NB4 (cell line): Measurements from ENCODE around the gene PLEKHB1.

Experiments
- DNase-seq: peaks from one replicate; pipeline ENCODE4 v3.0.0; 2010; ENCODE audit warnings: low read depth
- H3K4me3 ChIP-seq: one replicate; pipeline ENCODE4 v1.5.1; 2011; ENCODE audit warnings: mild to moderate bottlenecking, low read depth, low read length, moderate library complexity
- MYC ChIP-seq: IDR thresholded peaks from 2 replicates; pipeline ENCODE4 v1.6.1; 2011; ENCODE audit warnings: low read depth, low read length
- POLR2A ChIP-seq: IDR thresholded peaks from 2 replicates; pipeline ENCODE4 v1.6.1; 2011; ENCODE audit warnings: mild to moderate bottlenecking; ENCODE audit not compliant: insufficient read length; ENCODE audit errors: extremely low read depth
- TF ChIP-seq, protein P1 (sequence below): IDR thresholded peaks from one replicate; pipeline ENCODE4 v1.5.1; 2012; ENCODE audit warnings: low read depth, low read length
- TF ChIP-seq, protein P2 (sequence below): IDR thresholded peaks from 2 replicates; pipeline ENCODE4 v1.6.1; 2011; ENCODE audit warnings: low read depth, low read length

The PLEKHB1 gene

DNA sequence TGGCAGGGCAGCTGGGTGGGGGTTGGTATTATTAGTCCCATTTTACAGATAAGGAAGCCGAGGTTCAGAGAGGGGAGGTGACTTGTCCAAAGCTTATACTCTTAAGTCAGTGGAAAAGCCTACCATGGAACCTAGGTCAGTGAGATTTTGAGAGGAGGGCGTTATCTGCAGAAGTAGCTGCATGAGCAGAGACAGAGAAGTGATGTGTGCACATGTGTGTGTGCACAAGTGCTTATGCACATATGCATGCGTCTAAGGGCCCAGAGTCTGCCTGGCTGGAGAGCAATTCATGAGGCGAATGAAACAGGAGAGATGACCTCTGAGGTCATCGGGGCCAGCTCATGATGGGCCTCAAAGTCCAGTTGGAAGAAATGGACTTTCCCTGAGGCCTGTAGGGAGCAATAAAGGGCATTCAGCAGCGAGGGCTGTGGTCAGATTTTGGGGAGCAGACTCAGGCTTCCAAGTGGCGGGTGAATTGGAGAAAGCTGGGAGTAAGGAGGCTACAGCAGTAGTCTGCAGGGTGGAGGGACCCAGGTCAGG, 8.2 kb downstream of the PLEKHB1 start:
- no peak overlapping the region for H3K4me3 ChIP-seq
- TF ChIP-seq MYC (no peak), POLR2A (no peak)
- TF ChIP-seq, protein P1, sequence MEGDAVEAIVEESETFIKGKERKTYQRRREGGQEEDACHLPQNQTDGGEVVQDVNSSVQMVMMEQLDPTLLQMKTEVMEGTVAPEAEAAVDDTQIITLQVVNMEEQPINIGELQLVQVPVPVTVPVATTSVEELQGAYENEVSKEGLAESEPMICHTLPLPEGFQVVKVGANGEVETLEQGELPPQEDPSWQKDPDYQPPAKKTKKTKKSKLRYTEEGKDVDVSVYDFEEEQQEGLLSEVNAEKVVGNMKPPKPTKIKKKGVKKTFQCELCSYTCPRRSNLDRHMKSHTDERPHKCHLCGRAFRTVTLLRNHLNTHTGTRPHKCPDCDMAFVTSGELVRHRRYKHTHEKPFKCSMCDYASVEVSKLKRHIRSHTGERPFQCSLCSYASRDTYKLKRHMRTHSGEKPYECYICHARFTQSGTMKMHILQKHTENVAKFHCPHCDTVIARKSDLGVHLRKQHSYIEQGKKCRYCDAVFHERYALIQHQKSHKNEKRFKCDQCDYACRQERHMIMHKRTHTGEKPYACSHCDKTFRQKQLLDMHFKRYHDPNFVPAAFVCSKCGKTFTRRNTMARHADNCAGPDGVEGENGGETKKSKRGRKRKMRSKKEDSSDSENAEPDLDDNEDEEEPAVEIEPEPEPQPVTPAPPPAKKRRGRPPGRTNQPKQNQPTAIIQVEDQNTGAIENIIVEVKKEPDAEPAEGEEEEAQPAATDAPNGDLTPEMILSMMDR: no peak
- TF ChIP-seq, protein P2, sequence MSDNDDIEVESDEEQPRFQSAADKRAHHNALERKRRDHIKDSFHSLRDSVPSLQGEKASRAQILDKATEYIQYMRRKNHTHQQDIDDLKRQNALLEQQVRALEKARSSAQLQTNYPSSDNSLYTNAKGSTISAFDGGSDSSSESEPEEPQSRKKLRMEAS: no peak
- no peak for DNase-seq

DNA sequence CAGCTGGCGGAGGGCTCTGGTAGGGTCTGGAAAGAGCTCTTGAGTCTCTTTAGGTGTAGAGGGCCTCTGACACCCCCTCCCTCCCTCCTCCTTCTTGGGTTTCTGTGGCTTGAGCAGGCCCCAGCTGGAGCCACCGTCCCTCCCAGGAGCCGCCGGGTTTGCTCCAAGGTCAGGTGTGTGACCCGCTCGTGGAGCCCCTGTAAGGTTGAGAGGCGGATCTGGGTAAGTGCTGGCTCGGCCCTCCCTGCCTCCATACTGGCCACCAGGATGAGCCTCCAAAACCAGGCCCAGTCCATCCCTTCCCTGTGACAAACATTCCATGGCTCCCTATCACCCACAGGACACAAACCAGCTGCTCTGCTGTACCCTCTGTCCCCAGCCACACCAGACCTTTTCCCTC, 9.3 kb downstream of the PLEKHB1 start:
- no peak overlapping the region for H3K4me3 ChIP-seq
- DNase-seq: no peak
- TF ChIP-seq, protein P1: no peak
- TF ChIP-seq, protein P2: no peak
- TF ChIP-seq POLR2A (no peak), MYC (no peak)

DNA sequence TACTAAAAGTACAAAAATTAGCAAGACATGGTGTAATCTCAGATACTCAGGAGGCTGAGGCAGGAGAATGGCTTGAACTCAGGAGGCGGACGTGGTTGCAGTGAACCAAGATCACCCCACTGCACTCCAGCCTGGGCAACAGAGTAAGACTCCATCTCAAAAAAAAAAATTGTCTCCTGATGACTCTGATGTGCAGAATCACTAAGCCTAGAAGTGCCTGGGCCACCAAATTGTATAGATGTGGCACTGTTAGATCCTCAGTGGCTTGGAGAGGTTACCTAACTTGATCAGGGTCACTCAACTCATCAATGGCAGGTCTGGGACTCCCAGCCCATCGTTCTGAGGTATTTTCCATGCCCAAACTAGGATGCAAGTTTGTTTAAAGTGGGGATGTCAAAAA, 10.6 kb downstream of the PLEKHB1 start:
- DNase-seq: no peak
- no peak overlapping the region for H3K4me3 ChIP-seq
- no peak for TF ChIP-seq POLR2A
- TF ChIP-seq, protein P2: no peak
- TF ChIP-seq, protein P1: no peak
- no peak for TF ChIP-seq MYC

DNA sequence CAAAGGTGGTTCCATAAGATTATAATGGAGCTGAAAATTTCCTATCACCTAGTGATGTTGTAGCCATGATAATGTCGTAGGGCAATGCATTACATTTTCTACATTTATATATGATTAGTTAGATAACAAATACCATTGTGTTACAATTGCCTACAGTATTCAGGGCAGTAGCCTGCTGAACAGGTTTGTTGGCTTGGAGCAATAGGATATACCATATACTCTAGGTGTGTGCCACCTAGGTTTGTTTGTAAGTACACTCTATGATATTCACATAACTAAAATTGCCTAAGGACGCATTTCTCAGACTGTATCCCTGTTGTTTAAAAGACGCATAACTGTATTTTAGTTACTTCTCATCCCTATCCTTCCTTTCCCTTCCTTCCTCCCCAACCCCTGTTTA, 13.6 kb downstream of the PLEKHB1 start:
- TF ChIP-seq, protein P1: no peak
- TF ChIP-seq POLR2A (no peak), MYC (no peak)
- TF ChIP-seq, protein P2: no peak

DNA sequence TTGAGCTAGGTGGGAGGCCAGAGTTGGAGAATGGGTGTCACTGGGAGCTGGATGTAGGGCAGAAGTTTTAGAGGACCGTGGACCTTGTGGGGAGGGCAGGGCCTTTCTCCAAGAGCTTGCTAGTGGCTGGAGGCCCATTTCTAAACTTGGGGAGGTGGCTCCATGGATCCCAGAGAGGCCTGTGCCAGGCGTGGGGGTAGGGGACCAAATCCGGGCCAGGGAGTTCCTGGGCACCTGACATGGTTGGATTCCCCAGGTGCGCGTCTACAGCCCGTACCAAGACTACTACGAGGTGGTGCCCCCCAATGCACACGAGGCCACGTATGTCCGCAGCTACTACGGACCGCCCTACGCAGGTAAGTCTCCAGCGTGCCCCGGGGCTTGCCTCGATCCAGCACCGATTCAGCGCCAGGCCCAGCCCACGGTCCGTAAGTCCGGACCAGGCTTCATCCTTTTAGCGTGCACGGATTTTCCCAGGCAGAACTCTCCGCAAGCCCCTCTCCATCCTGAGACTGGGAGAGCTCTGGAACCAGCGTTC, 14.2 kb downstream of the PLEKHB1 start:
- no peak overlapping the region for H3K4me3 ChIP-seq
- TF ChIP-seq MYC (no peak), POLR2A (no peak)
- TF ChIP-seq, protein P2: no peak
- TF ChIP-seq, protein P1: no peak
- DNase-seq: no peak

More for the DNA sequence above, 13.6 kb downstream of the PLEKHB1 start:
- no peak overlapping the region for H3K4me3 ChIP-seq
- DNase-seq: no peak
